K562 (cell line): ENCODE results near the gene ALG9.

Experiments
- ARNT ChIP-seq, 2 experiments: fragments of 450-650 bp; IDR thresholded peaks; 2 replicates each; pipeline ENCODE4 v1.6.1; 2016; ENCODE audit warnings: mild to moderate bottlenecking in 1 of 2
- CTCF ChIP-seq, 3 experiments: IDR thresholded peaks in 2 of 3; conservative IDR thresholded peaks in 1 of 3; 2 replicates each; pipeline ENCODE4 v1.5.1; 2011 to 2012; ENCODE audit warnings: low read length in 3 of 3, mild to moderate bottlenecking in 3 of 3, control low read depth in 2 of 3, improper control_type of control experiment in 1 of 3, inconsistent platforms in 1 of 3, low read depth in 1 of 3, mixed read lengths in 1 of 3, moderate library complexity in 1 of 3; ENCODE audit not compliant: insufficient read depth in 2 of 3
- HBP1 ChIP-seq: fragments of 450-650 bp; formaldehyde crosslinking; IDR thresholded peaks from 2 replicates; pipeline ENCODE4 v1.4.0; 2022; ENCODE audit warnings: missing genetic modification characterization
- HMGXB4 ChIP-seq: sonication (generic); formaldehyde crosslinking; IDR thresholded peaks from 2 replicates; pipeline ENCODE4 v1.8.1; 2023; ENCODE audit warnings: mild to moderate bottlenecking, missing genetic modification reagents
- POLR2A ChIP-seq: fragments of 450-650 bp; conservative IDR thresholded peaks from 2 replicates; pipeline ENCODE4 v1.6.1; 2016
- RAD21 ChIP-seq, 2 experiments: fragments of 250-450 bp in 1 of 2; fragments of 450-650 bp in 1 of 2; sonication (Bioruptor Pico) in 1 of 2; formaldehyde crosslinking in 1 of 2; IDR thresholded peaks in 1 of 2; conservative IDR thresholded peaks in 1 of 2; 2 replicates each; pipeline versions ENCODE4 v1.4.0 to v1.8.0; 2020 to 2022; ENCODE audit warnings: mild to moderate bottlenecking in 2 of 2, moderate library complexity in 1 of 2
- TFE3 ChIP-seq: fragments of 450-650 bp; formaldehyde crosslinking; IDR thresholded peaks from 2 replicates; pipeline ENCODE4 v1.4.0; 2020; ENCODE audit warnings: mild to moderate bottlenecking, mixed read lengths

GRCh38 chr11:111774955-111775710 lies 96.2 kb downstream of the ALG9 start:
- no peak for TF ChIP-seq HMGXB4 (CRISPR knock-in tag)
- no peak for TF ChIP-seq HBP1 (CRISPR knock-in tag)
- TF ChIP-seq POLR2A = no peak
- TF ChIP-seq CTCF (IDR thresholded peaks at IDR 0.05 in 2 of 3, conservative IDR thresholded peaks at IDR 0.05 in 1 of 3; ENCODE audit: insufficient read depth in 2 of 3, low read depth in 1 of 3, low read length in 3 of 3) = no peak
- no peak for TF ChIP-seq RAD21 (CRISPR knock-in tag; conservative IDR thresholded peaks at IDR 0.05 in 1 of 2, IDR thresholded peaks at IDR 0.05 in 1 of 2)
- TF ChIP-seq ARNT (IDR thresholded peaks at IDR 0.05) = no peak
- TF ChIP-seq TFE3 = no peak
